ENCODE results near the gene CNOT6. TPM values are rescaled to one million over a fixed set of nuclear protein-coding genes. Genes with fewer than 3 reads are reported as not detected.

Gene CNOT6
- total RNA-seq, 1 donor from 2014 or later: 55.7 TPM

- H3K4me3 Mint-ChIP-seq: no peak overlapping the region
- H3K36me3 Mint-ChIP-seq: no peaks in the 10 kb centered on the region
- H3K4me1 Mint-ChIP-seq (ENCODE audit: unreplicated experiment): peaks cover 6% of the 10 kb centered on the region
- H3K27ac Mint-ChIP-seq: no peak overlapping the region
- TF ChIP-seq CTCF (conservative IDR thresholded peaks at IDR 0.05): no peak
- no peak for DNase-seq (ENCODE audit: extremely low spot score, unreplicated experiment)
- peaks cover 30% of the 10 kb centered on the region for H3K27me3 Mint-ChIP-seq
- H3K9me3 Mint-ChIP-seq: no peaks in the 10 kb centered on the region
Observed at GRCh38 chr5:180596668-180597231, 102.6 kb downstream of the CNOT6 start.

- peak; percentile 51 for DNase-seq (ENCODE audit: extremely low spot score, unreplicated experiment)
- H3K27ac Mint-ChIP-seq: no peak overlapping the region
- H3K4me1 Mint-ChIP-seq (ENCODE audit: unreplicated experiment): no peaks in the 10 kb centered on the region
- no peak overlapping the region for H3K4me3 Mint-ChIP-seq
- H3K27me3 Mint-ChIP-seq: peaks cover 15% of the 10 kb centered on the region
- TF ChIP-seq CTCF (conservative IDR thresholded peaks at IDR 0.05): no peak
- no peaks in the 10 kb centered on the region for H3K36me3 Mint-ChIP-seq
- H3K9me3 Mint-ChIP-seq: no peaks in the 10 kb centered on the region
Observed at GRCh38 chr5:180598316-180598701, 104.1 kb downstream of the CNOT6 start.

- H3K36me3 Mint-ChIP-seq: no peaks in the 10 kb centered on the region
- no peak for TF ChIP-seq CTCF (conservative IDR thresholded peaks at IDR 0.05)
- DNase-seq (ENCODE audit: extremely low spot score, unreplicated experiment): peak; percentile 56
- H3K27me3 Mint-ChIP-seq: peaks cover 9% of the 10 kb centered on the region
- H3K27ac Mint-ChIP-seq: no peak overlapping the region
- H3K4me3 Mint-ChIP-seq: no peak overlapping the region
- no peaks in the 10 kb centered on the region for H3K9me3 Mint-ChIP-seq
- no peaks in the 10 kb centered on the region for H3K4me1 Mint-ChIP-seq (ENCODE audit: unreplicated experiment)
Observed at GRCh38 chr5:180598797-180599589, 104.8 kb downstream of the CNOT6 start.

- no peaks in the 10 kb centered on the region for H3K4me1 Mint-ChIP-seq (ENCODE audit: unreplicated experiment)
- no peak overlapping the region for H3K27ac Mint-ChIP-seq
- H3K27me3 Mint-ChIP-seq: peaks cover 4% of the 10 kb centered on the region
- no peak for TF ChIP-seq CTCF (conservative IDR thresholded peaks at IDR 0.05)
- no peaks in the 10 kb centered on the region for H3K9me3 Mint-ChIP-seq
- no peak overlapping the region for H3K4me3 Mint-ChIP-seq
- DNase-seq (ENCODE audit: extremely low spot score, unreplicated experiment): no peak
- H3K36me3 Mint-ChIP-seq: no peaks in the 10 kb centered on the region
Observed at GRCh38 chr5:180599590-180599914, 105.4 kb downstream of the CNOT6 start.

GRCh38 chr5:180599981-180600553, 105.9 kb downstream of the CNOT6 start:
- H3K36me3 Mint-ChIP-seq: no peaks in the 10 kb centered on the region
- no peak for TF ChIP-seq CTCF (conservative IDR thresholded peaks at IDR 0.05)
- peak; percentile 59 for DNase-seq (ENCODE audit: extremely low spot score, unreplicated experiment)

More at GRCh38 chr5:180599981-180600553, 105.9 kb downstream of the CNOT6 start:
- no peaks in the 10 kb centered on the region for H3K4me1 Mint-ChIP-seq (ENCODE audit: unreplicated experiment)
- no peak overlapping the region for H3K27ac Mint-ChIP-seq
- H3K9me3 Mint-ChIP-seq: no peaks in the 10 kb centered on the region
- peaks cover 3% of the 10 kb centered on the region for H3K27me3 Mint-ChIP-seq
- no peak overlapping the region for H3K4me3 Mint-ChIP-seq

Data from type B pancreatic cell (in vitro differentiated cells).